DOHH2 (cell line): Measurements from ENCODE around the gene UROC1.

Experiments
- H3F3A ChIP-seq: fragments of 200-600 bp; sonication (generic), shearing (Covaris generic); 2 replicates; pipeline ENCODE4 v1.6.0; 2016; ENCODE audit warnings: antibody characterized with exemption, mild to moderate bottlenecking; ENCODE audit not compliant: control insufficient read depth, insufficient read depth
- H3K27ac ChIP-seq: fragments of 200-600 bp; sonication (generic); 2 replicates; pipeline ENCODE4 v1.5.1; 2014; ENCODE audit warnings: low read depth, mild to moderate bottlenecking, low read length, moderate library complexity
- H3K27me3 ChIP-seq: fragments of 200-600 bp; sonication (generic); 2 replicates; pipeline ENCODE4 v1.6.1; 2014; ENCODE audit warnings: mild to moderate bottlenecking, low read length, mixed read lengths; ENCODE audit not compliant: control insufficient read depth
- H3K36me3 ChIP-seq: fragments of 200-600 bp; sonication (generic); 2 replicates; pipeline ENCODE4 v1.6.1; 2014; ENCODE audit warnings: mild to moderate bottlenecking, low read length, moderate library complexity, mixed read lengths; ENCODE audit not compliant: control insufficient read depth
- H3K4me1 ChIP-seq: fragments of 200-600 bp; sonication (generic); 2 replicates; pipeline ENCODE4 v1.6.1; 2014; ENCODE audit warnings: mild to moderate bottlenecking, low read length, mixed read lengths; ENCODE audit not compliant: control insufficient read depth
- H3K4me2 ChIP-seq: fragments of 200-600 bp; sonication (generic); 2 replicates; pipeline ENCODE4 v1.6.0; 2014; ENCODE audit warnings: mild to moderate bottlenecking, low read length, moderate library complexity
- H3K4me3 ChIP-seq: fragments of 200-600 bp; sonication (generic); 2 replicates; pipeline ENCODE4 v1.5.1; 2014; ENCODE audit warnings: mild to moderate bottlenecking, low read length, mixed read lengths
- H3K79me2 ChIP-seq: fragments of 200-600 bp; sonication (generic); 2 replicates; pipeline ENCODE4 v1.6.1; 2014; ENCODE audit warnings: mild to moderate bottlenecking, low read length, mixed read lengths; ENCODE audit not compliant: control insufficient read depth
- H3K9me2 ChIP-seq: fragments of 200-600 bp; sonication (generic); replicated peaks from 2 replicates; pipeline ENCODE4 v1.6.1; 2014; ENCODE audit warnings: mild to moderate bottlenecking, low read length, mixed read lengths; ENCODE audit not compliant: control insufficient read depth
- H3K9me3 ChIP-seq: fragments of 200-600 bp; sonication (generic); 2 replicates; pipeline ENCODE4 v1.6.1; 2014; ENCODE audit warnings: antibody characterized with exemption, low read length, mixed read lengths; ENCODE audit not compliant: control insufficient read depth, insufficient read depth
- H4K20me1 ChIP-seq: fragments of 200-600 bp; sonication (generic); 2 replicates; pipeline ENCODE4 v1.6.0; 2014; ENCODE audit warnings: low read depth, mild to moderate bottlenecking, antibody characterized with exemption, low read length, moderate library complexity; ENCODE audit not compliant: control insufficient read depth, insufficient read depth
- EZH2phosphoT487 ChIP-seq: fragments of 200-600 bp; sonication (generic); IDR thresholded peaks from 2 replicates; pipeline ENCODE4 v1.6.1; 2017; ENCODE audit warnings: borderline replicate concordance, mild to moderate bottlenecking, antibody characterized with exemption, low read length, moderate library complexity, mixed read lengths
- TF ChIP-seq, protein P1 (sequence below): fragments of 200-600 bp; sonication (generic); IDR thresholded peaks from one replicate; pipeline ENCODE4 v1.5.1; 2014; ENCODE audit warnings: antibody characterized with exemption, mild to moderate bottlenecking, low read depth, low read length; ENCODE audit not compliant: poor library complexity, severe bottlenecking

UROC1 gene

GRCh38 chr3:126481808-126482502 is 35.6 kb downstream of the UROC1 start:
- TF ChIP-seq, protein P1, sequence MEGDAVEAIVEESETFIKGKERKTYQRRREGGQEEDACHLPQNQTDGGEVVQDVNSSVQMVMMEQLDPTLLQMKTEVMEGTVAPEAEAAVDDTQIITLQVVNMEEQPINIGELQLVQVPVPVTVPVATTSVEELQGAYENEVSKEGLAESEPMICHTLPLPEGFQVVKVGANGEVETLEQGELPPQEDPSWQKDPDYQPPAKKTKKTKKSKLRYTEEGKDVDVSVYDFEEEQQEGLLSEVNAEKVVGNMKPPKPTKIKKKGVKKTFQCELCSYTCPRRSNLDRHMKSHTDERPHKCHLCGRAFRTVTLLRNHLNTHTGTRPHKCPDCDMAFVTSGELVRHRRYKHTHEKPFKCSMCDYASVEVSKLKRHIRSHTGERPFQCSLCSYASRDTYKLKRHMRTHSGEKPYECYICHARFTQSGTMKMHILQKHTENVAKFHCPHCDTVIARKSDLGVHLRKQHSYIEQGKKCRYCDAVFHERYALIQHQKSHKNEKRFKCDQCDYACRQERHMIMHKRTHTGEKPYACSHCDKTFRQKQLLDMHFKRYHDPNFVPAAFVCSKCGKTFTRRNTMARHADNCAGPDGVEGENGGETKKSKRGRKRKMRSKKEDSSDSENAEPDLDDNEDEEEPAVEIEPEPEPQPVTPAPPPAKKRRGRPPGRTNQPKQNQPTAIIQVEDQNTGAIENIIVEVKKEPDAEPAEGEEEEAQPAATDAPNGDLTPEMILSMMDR = no peak
- no peak for TF ChIP-seq EZH2phosphoT487
- no peak overlapping the region for H3K4me3 ChIP-seq
- no peaks in the 10 kb centered on the region for H3K79me2 ChIP-seq
- H3K9me3 ChIP-seq = no peaks in the 10 kb centered on the region
- H3K9me2 ChIP-seq = no peaks in the 10 kb centered on the region
- H3K4me1 ChIP-seq = no peaks in the 10 kb centered on the region
- no peaks in the 10 kb centered on the region for H3K36me3 ChIP-seq
- H4K20me1 ChIP-seq = no peaks in the 10 kb centered on the region
- H3K27me3 ChIP-seq = no peaks in the 10 kb centered on the region
- no peak overlapping the region for H3K27ac ChIP-seq
- 0 out of 2 replicates have a peak, but pooled peaks cover 2% of the 10 kb centered on the region for H3F3A ChIP-seq
- no peak overlapping the region for H3K4me2 ChIP-seq

- H3K4me1 ChIP-seq = peaks cover 6% of the 10 kb centered on the region
- TF ChIP-seq EZH2phosphoT487 = no peak
- TF ChIP-seq, protein P1 = no peak
- no peaks in the 10 kb centered on the region for H4K20me1 ChIP-seq
- no peaks in the 10 kb centered on the region for H3K36me3 ChIP-seq
- no peak overlapping the region for H3K27ac ChIP-seq
- no peak overlapping the region for H3K4me3 ChIP-seq
- H3K27me3 ChIP-seq = no peaks in the 10 kb centered on the region
- H3K4me2 ChIP-seq = no peak overlapping the region
- 0 out of 2 replicates have a peak, but pooled peaks cover 2% of the 10 kb centered on the region for H3F3A ChIP-seq
- no peaks in the 10 kb centered on the region for H3K9me3 ChIP-seq
- H3K9me2 ChIP-seq = no peaks in the 10 kb centered on the region
- no peaks in the 10 kb centered on the region for H3K79me2 ChIP-seq
Measured at GRCh38 chr3:126480861-126481260, 36.7 kb downstream of the UROC1 start.

DNA sequence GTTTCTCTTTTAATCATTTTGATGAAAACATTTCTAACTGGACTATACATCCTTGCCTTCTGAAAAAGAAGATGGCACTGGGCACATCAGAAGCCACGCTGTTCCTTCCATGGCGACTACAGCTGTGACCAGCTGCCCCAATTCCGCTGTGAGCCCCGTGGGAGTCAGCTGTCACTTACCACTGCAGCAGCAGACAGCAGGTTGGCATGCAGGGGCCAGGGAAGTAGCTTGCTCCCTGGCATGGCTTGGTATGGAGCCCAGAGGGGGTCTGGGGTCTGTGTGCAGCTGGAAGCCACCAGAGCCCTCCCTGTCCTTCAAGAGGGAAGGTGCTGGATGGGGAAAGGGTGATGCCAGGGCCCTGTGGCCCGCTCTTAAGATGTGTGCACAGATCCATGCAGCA is 37.4 kb downstream of the UROC1 start:
- Histone ChIP-seq H3K4me3 (no peak overlapping the region), H3K36me3 (no peaks in the 10 kb centered on the region), H3K9me3 (no peaks in the 10 kb centered on the region), H3K4me2 (no peak overlapping the region), H4K20me1 (no peaks in the 10 kb centered on the region), H3K27ac (no peak overlapping the region), H3K79me2 (no peaks in the 10 kb centered on the region; the same call in 1 of the 2 replicates), H3K9me2 (no peaks in the 10 kb centered on the region), H3F3A (0 out of 2 replicates have a peak, but pooled peaks cover 2% of the 10 kb centered on the region), H3K4me1 (peaks cover 6% of the 10 kb centered on the region), H3K27me3 (no peaks in the 10 kb centered on the region)
- TF ChIP-seq, protein P1 = no peak
- TF ChIP-seq EZH2phosphoT487 = no peak
